Measurements from ENCODE around the gene LRFN4.

Gene LRFN4

GRCh38 chr11:66850235-66850587, 6.7 kb upstream of the LRFN4 start:
- no peak for TF ChIP-seq CTCF (IDR thresholded peaks at IDR 0.05; ENCODE audit: low read depth, low read length)
- H3K4me3 ChIP-seq (ENCODE audit: low read depth, low read length) = no peak overlapping the region

- H3K4me3 ChIP-seq (ENCODE audit: low read depth, low read length) = no peak overlapping the region
- no peak for TF ChIP-seq CTCF (IDR thresholded peaks at IDR 0.05; ENCODE audit: low read depth, low read length)
Measured at GRCh38 chr11:66850588-66851238, 6.2 kb upstream of the LRFN4 start.

GRCh38 chr11:66851239-66851596, 5.6 kb upstream of the LRFN4 start:
- no peak for TF ChIP-seq CTCF (IDR thresholded peaks at IDR 0.05; ENCODE audit: low read depth, low read length)
- no peak overlapping the region for H3K4me3 ChIP-seq (ENCODE audit: low read depth, low read length)

- no peak for TF ChIP-seq CTCF (IDR thresholded peaks at IDR 0.05; ENCODE audit: low read depth, low read length)
Measured at GRCh38 chr11:66851698-66852465, 5.0 kb upstream of the LRFN4 start.

GRCh38 chr11:66852466-66853241, 4.2 kb upstream of the LRFN4 start:
- H3K4me3 ChIP-seq (ENCODE audit: low read depth, low read length) = no peak overlapping the region
- TF ChIP-seq CTCF (IDR thresholded peaks at IDR 0.05; ENCODE audit: low read depth, low read length) = no peak

More at GRCh38 chr11:66851698-66852465, 5.0 kb upstream of the LRFN4 start:
- no peak overlapping the region for H3K4me3 ChIP-seq (ENCODE audit: low read depth, low read length)

GRCh38 chr11:66853242-66854229, 3.3 kb upstream of the LRFN4 start:
- no peak for TF ChIP-seq CTCF (IDR thresholded peaks at IDR 0.05; ENCODE audit: low read depth, low read length)
- H3K4me3 ChIP-seq (ENCODE audit: low read depth, low read length) = no peak overlapping the region

Data from WI38 (cell line).